Astrocyte of the cerebellum (primary cell): ENCODE results near the gene CDH12.

Experiments
- DNase-seq: peaks from one replicate; pipeline ENCODE4 v3.0.0-alpha.2; 2011; ENCODE audit warnings: low read depth
- H3K4me3 ChIP-seq: 2 replicates; pipeline ENCODE4 v1.5.1; 2011; ENCODE audit warnings: mild to moderate bottlenecking, low read depth, low read length, moderate library complexity
- CTCF ChIP-seq: IDR thresholded peaks from 2 replicates; pipeline ENCODE4 v1.5.1; 2012; ENCODE audit warnings: low read length, low read depth, moderate library complexity, mild to moderate bottlenecking; ENCODE audit errors: missing control alignments
- in situ Hi-C: cut with HindIII; loops from 2 replicates; pipeline ENCODE4 v1.10.0; 2017; ENCODE audit warnings: low sequenced_read_pairs

The CDH12 gene

GRCh38 chr5:22852807-22853660 lies at the start of gene CDH12:
Gene CDH12 (minus strand): TSS chr5:22853344.
- no peak for TF ChIP-seq CTCF
- no peak for DNase-seq
- peak within 1 kb of the TSS; percentile 42 for H3K4me3 ChIP-seq
- in situ Hi-C loops: no loop called here

GRCh38 chr5:22901885-22902284 lies 48.7 kb upstream of the CDH12 start:
- no peak for TF ChIP-seq CTCF
- no peak overlapping the region for H3K4me3 ChIP-seq
- in situ Hi-C loops: no loop called here
- DNase-seq: no peak

- TF ChIP-seq CTCF: no peak
- H3K4me3 ChIP-seq: no peak overlapping the region
- in situ Hi-C loops: no loop called here
- DNase-seq: no peak
These were observed 47.7 kb upstream of the CDH12 start for GRCh38 chr5:22900801-22901310.

DNA sequence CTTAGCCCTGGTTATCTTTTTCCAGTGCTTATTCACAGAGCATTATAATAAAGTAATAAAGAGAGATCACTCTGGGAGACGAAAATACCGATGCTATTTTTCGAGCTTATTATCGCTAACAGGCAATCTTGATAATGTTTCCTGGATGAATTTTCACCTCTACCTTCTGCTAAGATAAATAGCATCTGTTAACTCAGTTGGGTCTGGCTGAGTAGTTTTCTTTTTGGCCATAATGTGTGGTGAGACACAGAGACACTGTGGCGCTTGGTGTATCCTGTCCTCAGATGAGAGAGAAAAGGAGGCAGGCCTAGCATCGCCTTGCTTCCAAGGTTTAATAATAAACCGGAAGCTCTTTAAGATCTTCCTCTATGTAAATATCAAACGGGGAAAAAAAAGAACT lies 46.2 kb upstream of the CDH12 start:
- in situ Hi-C loops: no loop called here
- no peak for DNase-seq
- TF ChIP-seq CTCF: no peak
- no peak overlapping the region for H3K4me3 ChIP-seq

DNA sequence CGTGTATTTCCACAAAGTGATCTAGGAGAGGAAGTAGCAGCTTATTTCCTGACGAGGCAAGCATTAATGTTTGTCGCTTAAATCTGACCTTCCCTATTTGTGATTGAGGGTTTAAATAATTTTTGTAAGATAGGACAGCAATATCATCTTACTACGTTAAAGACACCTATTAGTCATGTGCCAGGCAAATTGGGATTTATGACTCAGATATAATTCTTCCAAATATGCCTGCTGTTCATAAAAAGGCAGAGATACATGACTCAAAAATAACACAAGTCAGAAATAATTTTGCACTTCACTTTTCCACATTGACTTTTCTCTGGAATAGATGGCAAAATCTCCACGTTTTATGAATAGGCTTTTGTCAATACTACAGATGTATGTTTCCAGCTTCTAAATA lies 43.0 kb upstream of the CDH12 start:
- DNase-seq: no peak
- no peak for TF ChIP-seq CTCF
- in situ Hi-C loops: no loop called here
- H3K4me3 ChIP-seq: no peak overlapping the region

DNA sequence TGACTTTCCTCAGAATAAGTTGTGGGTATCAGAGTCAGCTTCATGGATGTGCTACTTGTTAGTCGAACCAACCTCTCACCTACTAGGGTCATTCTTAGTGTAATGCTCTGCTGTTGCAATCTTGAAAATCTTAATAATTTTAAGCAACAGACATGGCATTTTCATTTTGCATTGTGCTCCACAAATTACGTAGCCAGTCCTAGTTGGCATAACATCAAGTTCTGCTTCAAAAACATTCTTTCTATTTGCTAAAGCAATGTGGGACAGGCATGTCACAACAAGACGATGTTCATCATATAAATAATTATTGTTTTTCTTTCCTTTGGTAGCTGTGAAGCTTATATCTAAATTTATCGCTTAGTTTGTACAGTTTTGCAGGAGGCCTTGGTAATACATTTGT lies 39.3 kb upstream of the CDH12 start:
- TF ChIP-seq CTCF: no peak
- DNase-seq: no peak
- no peak overlapping the region for H3K4me3 ChIP-seq
- in situ Hi-C loops: no loop called here
